GM23338 (cell line): ENCODE results near the gene CDH15. TPM values are rescaled to one million over a fixed set of nuclear protein-coding genes. Genes with fewer than 3 reads are reported as not detected.

ENCODE experiments used
- ATAC-seq: fragments of 200-7000 bp; cut with Tn5 transposase; 3 replicates; pipeline ENCODE4 v1.9.1; 2020
- DNase-seq: peaks from one replicate; pipeline ENCODE4 v3.0.0-alpha.2; 2015; ENCODE audit warnings: low spot score
- H2AFZ ChIP-seq: fragments of 200-600 bp; sonication (generic); 2 replicates; pipeline ENCODE4 v1.8.0; 2016; ENCODE audit warnings: antibody characterized with exemption, mild to moderate bottlenecking, moderate library complexity
- H3F3A ChIP-seq: fragments of 200-600 bp; sonication (generic); replicated peaks from 2 replicates; pipeline ENCODE4 v1.8.0; 2017; ENCODE audit warnings: antibody characterized with exemption, mixed run types, low read depth
- H3K27ac ChIP-seq: fragments of 200-600 bp; sonication (generic); 2 replicates; pipeline ENCODE4 v1.6.1; 2016; ENCODE audit warnings: low read depth
- H3K27me3 ChIP-seq: fragments of 200-600 bp; sonication (generic); 2 replicates; pipeline ENCODE4 v1.8.0; 2016; ENCODE audit warnings: mild to moderate bottlenecking, mixed run types, moderate library complexity; ENCODE audit not compliant: insufficient read depth
- H3K36me3 ChIP-seq: fragments of 200-600 bp; sonication (generic); 2 replicates; pipeline ENCODE4 v1.8.0; 2016; ENCODE audit warnings: mild to moderate bottlenecking; ENCODE audit not compliant: insufficient read depth
- H3K4me1 ChIP-seq: fragments of 200-600 bp; sonication (generic); 2 replicates; pipeline ENCODE4 v1.8.0; 2016; ENCODE audit warnings: mild to moderate bottlenecking, moderate library complexity; ENCODE audit not compliant: insufficient read depth
- H3K4me2 ChIP-seq: fragments of 200-600 bp; sonication (generic); 2 replicates; pipeline ENCODE4 v1.7.1; 2017; ENCODE audit warnings: mixed run types
- H3K4me3 ChIP-seq: fragments of 200-600 bp; sonication (generic); 2 replicates; pipeline ENCODE4 v1.6.1; 2016; ENCODE audit warnings: mixed run types
- H3K79me2 ChIP-seq: fragments of 200-600 bp; sonication (generic); replicated peaks from 2 replicates; pipeline ENCODE4 v1.8.0; 2017; ENCODE audit warnings: mild to moderate bottlenecking; ENCODE audit not compliant: insufficient read depth
- H3K9me2 ChIP-seq: fragments of 200-600 bp; sonication (generic); 2 replicates; pipeline ENCODE4 v1.8.0; 2017; ENCODE audit not compliant: insufficient read depth
- H4K20me1 ChIP-seq: fragments of 200-600 bp; sonication (generic); replicated peaks from 2 replicates; pipeline ENCODE4 v1.8.0; 2017; ENCODE audit warnings: mild to moderate bottlenecking; ENCODE audit not compliant: insufficient read depth
- H3K27ac Mint-ChIP-seq: 2 replicates; pipeline ENCODE4 v1.8.0; 2020; ENCODE audit warnings: inconsistent platforms, mild to moderate bottlenecking, moderate library complexity, mixed read lengths
- H3K27me3 Mint-ChIP-seq: 3 replicates; pipeline ENCODE4 v1.8.0; 2022; ENCODE audit warnings: low read depth, mild to moderate bottlenecking, moderate library complexity, mixed read lengths, inconsistent platforms; ENCODE audit not compliant: insufficient read depth, poor library complexity
- H3K36me3 Mint-ChIP-seq: 3 replicates; pipeline ENCODE4 v1.8.0; 2021; ENCODE audit warnings: low read depth, mild to moderate bottlenecking, inconsistent platforms, moderate library complexity, mixed read lengths
- H3K4me1 Mint-ChIP-seq: 3 replicates; pipeline ENCODE4 v1.8.0; 2020; ENCODE audit warnings: mild to moderate bottlenecking, inconsistent platforms, mixed read lengths
- H3K4me3 Mint-ChIP-seq: 3 replicates; pipeline ENCODE4 v1.8.0; 2021; ENCODE audit warnings: moderate library complexity, mild to moderate bottlenecking, inconsistent platforms, mixed read lengths
- H3K9me3 Mint-ChIP-seq: 3 replicates; pipeline ENCODE4 v1.8.0; 2020; ENCODE audit warnings: moderate library complexity, mild to moderate bottlenecking, inconsistent platforms, mixed read lengths
- CREB1 ChIP-seq: fragments of 250-450 bp; sonication (Bioruptor Pico); IDR thresholded peaks from 2 replicates; pipeline ENCODE4 v1.5.0; 2020; ENCODE audit warnings: low read depth, mild to moderate bottlenecking, moderate library complexity
- EZH2phosphoT487 ChIP-seq: fragments of 200-600 bp; sonication (generic); IDR thresholded peaks from one replicate; pipeline ENCODE4 v1.8.1; 2018; ENCODE audit warnings: antibody characterized with exemption; ENCODE audit not compliant: unreplicated experiment
- NANOG ChIP-seq: IDR thresholded peaks from 2 replicates; pipeline ENCODE4 v1.6.1; 2016; ENCODE audit warnings: antibody characterized with exemption, borderline replicate concordance
- STAT1 ChIP-seq: IDR thresholded peaks from one replicate; pipeline ENCODE4 v1.6.1; 2016; ENCODE audit warnings: antibody characterized with exemption; ENCODE audit not compliant: unreplicated experiment
- ZNF331 ChIP-seq: fragments of 250-450 bp; sonication (Bioruptor Pico); IDR thresholded peaks from 2 replicates; pipeline ENCODE4 v1.5.0; 2020; ENCODE audit warnings: low read depth, mild to moderate bottlenecking, moderate library complexity
- polyA plus RNA-seq: library from polyadenylated mRNA; unstranded; fragments of >200 nt; fragmentation: Nextera tagmentation; extraction: Ambion mirVana; gene quantifications from 2 replicates; pipeline ENCODE4 v1.2.1, GENCODE V29; 2016
- total RNA-seq: library from RNA; depleted of rRNA; stranded (reverse); fragments of >200 nt; shearing (Covaris generic); gene quantifications from 2 replicates; pipeline ENCODE4 v1.2.3, GENCODE V29; 2014
- TF ChIP-seq, protein P1 (sequence below): fragments of 250-450 bp; sonication (Bioruptor Pico); IDR thresholded peaks from 2 replicates; pipeline ENCODE4 v1.5.0; 2020; ENCODE audit warnings: mild to moderate bottlenecking, moderate library complexity
- TF ChIP-seq, protein P2 (sequence below), 2 experiments: fragments of 200-600 bp in 1 of 2; sonication (generic) in 1 of 2; conservative IDR thresholded peaks; 2 replicates each; pipeline versions ENCODE4 v1.5.1 to v1.6.1; 2016 to 2017; ENCODE audit warnings: antibody characterized with exemption in 2 of 2, low read depth in 2 of 2, mild to moderate bottlenecking in 2 of 2, moderate library complexity in 1 of 2
- TF ChIP-seq, protein P3 (sequence below): IDR thresholded peaks from one replicate; pipeline ENCODE4 v1.6.1; 2018; ENCODE audit warnings: antibody characterized with exemption; ENCODE audit not compliant: unreplicated experiment
- TF ChIP-seq, protein P4 (sequence below): IDR thresholded peaks from 2 replicates; pipeline ENCODE4 v1.6.1; 2016; ENCODE audit warnings: antibody characterized with exemption

CDH15 gene
- total and polyA plus RNA-seq, 2 experiments from 2014 or later: 0.61 to 1.0 TPM

DNA sequence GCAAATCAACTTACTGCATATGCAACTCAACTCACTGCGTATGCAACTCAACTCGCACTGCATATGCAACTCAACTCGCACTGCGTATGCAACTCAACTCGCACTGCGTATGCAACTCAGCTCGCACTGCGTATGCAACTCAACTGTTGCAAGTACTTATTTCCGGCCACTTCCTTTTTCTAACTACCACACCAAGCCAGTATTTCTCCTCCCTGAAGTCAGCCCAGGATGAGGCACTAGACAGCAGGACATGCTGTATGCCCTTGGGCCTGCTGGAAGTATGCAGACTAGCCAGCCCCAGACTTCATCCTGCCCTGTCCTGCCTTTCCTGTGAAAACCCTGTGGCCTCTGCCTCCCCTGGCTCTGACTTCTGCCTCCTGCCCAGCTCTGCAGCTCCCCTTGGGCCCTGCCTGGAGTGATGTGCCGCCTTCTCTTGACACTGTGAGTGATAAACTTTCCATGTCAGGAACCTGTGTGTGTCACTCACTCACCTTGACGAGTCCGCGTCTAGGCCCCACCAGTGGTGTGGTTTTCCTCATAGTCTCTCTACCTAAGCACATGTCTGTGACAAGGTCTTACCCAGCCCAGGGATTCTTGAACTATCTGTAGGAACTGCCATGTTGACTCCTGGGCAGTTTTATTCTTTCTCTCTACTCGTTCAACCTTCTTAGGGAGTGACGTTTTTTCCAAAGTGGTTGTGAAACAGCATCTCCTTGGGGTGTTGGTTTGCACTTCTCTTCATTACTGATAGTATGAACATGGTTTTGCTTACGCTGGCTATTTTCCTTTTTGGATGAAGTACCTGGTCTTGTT, 62.3 kb downstream of the CDH15 start:
- H3K36me3 ChIP-seq: peaks cover 7% of the 10 kb centered on the region; the same call in 1 of the 2 replicates
- Mint-ChIP-seq H3K27me3 (peaks cover 10% of the 10 kb centered on the region), H3K4me3 (no peak overlapping the region)

More for the DNA sequence above, 62.3 kb downstream of the CDH15 start:
- Histone ChIP-seq H3F3A (0 out of 2 replicates have a peak, but pooled peaks cover 4% of the 10 kb centered on the region), H3K27ac (no peak overlapping the region), H3K9me2 (no peaks in the 10 kb centered on the region), H3K27me3 (no peaks in the 10 kb centered on the region), H2AFZ (no peak overlapping the region), H3K4me2 (no peak overlapping the region), H4K20me1 (0 out of 2 replicates have a peak, but pooled peaks cover 2% of the 10 kb centered on the region), H3K4me1 (no peaks in the 10 kb centered on the region), H3K79me2 (no peaks in the 10 kb centered on the region), H3K4me3 (no peak overlapping the region)
- no peak overlapping the region for H3K27ac Mint-ChIP-seq
- TF ChIP-seq EZH2phosphoT487: no peak
- TF ChIP-seq CREB1: no peak
- TF ChIP-seq, protein P1, sequence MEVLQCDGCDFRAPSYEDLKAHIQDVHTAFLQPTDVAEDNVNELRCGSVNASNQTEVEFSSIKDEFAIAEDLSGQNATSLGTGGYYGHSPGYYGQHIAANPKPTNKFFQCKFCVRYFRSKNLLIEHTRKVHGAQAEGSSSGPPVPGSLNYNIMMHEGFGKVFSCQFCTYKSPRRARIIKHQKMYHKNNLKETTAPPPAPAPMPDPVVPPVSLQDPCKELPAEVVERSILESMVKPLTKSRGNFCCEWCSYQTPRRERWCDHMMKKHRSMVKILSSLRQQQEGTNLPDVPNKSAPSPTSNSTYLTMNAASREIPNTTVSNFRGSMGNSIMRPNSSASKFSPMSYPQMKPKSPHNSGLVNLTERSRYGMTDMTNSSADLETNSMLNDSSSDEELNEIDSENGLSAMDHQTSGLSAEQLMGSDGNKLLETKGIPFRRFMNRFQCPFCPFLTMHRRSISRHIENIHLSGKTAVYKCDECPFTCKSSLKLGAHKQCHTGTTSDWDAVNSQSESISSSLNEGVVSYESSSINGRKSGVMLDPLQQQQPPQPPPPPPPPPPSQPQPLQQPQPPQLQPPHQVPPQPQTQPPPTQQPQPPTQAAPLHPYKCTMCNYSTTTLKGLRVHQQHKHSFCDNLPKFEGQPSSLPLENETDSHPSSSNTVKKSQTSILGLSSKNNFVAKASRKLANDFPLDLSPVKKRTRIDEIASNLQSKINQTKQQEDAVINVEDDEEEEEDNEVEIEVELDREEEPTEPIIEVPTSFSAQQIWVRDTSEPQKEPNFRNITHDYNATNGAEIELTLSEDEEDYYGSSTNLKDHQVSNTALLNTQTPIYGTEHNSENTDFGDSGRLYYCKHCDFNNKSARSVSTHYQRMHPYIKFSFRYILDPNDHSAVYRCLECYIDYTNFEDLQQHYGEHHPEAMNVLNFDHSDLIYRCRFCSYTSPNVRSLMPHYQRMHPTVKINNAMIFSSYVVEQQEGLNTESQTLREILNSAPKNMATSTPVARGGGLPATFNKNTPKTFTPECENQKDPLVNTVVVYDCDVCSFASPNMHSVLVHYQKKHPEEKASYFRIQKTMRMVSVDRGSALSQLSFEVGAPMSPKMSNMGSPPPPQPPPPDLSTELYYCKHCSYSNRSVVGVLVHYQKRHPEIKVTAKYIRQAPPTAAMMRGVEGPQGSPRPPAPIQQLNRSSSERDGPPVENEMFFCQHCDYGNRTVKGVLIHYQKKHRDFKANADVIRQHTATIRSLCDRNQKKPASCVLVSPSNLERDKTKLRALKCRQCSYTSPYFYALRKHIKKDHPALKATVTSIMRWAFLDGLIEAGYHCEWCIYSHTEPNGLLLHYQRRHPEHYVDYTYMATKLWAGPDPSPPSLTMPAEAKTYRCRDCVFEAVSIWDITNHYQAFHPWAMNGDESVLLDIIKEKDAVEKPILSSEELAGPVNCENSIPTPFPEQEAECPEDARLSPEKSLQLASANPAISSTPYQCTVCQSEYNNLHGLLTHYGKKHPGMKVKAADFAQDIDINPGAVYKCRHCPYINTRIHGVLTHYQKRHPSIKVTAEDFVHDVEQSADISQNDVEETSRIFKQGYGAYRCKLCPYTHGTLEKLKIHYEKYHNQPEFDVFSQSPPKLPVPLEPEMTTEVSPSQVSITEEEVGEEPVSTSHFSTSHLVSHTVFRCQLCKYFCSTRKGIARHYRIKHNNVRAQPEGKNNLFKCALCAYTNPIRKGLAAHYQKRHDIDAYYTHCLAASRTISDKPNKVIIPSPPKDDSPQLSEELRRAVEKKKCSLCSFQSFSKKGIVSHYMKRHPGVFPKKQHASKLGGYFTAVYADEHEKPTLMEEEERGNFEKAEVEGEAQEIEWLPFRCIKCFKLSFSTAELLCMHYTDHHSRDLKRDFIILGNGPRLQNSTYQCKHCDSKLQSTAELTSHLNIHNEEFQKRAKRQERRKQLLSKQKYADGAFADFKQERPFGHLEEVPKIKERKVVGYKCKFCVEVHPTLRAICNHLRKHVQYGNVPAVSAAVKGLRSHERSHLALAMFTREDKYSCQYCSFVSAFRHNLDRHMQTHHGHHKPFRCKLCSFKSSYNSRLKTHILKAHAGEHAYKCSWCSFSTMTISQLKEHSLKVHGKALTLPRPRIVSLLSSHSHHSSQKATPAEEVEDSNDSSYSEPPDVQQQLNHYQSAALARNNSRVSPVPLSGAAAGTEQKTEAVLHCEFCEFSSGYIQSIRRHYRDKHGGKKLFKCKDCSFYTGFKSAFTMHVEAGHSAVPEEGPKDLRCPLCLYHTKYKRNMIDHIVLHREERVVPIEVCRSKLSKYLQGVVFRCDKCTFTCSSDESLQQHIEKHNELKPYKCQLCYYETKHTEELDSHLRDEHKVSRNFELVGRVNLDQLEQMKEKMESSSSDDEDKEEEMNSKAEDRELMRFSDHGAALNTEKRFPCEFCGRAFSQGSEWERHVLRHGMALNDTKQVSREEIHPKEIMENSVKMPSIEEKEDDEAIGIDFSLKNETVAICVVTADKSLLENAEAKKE (CRISPR knock-in tag): no peak
- TF ChIP-seq, protein P2, sequence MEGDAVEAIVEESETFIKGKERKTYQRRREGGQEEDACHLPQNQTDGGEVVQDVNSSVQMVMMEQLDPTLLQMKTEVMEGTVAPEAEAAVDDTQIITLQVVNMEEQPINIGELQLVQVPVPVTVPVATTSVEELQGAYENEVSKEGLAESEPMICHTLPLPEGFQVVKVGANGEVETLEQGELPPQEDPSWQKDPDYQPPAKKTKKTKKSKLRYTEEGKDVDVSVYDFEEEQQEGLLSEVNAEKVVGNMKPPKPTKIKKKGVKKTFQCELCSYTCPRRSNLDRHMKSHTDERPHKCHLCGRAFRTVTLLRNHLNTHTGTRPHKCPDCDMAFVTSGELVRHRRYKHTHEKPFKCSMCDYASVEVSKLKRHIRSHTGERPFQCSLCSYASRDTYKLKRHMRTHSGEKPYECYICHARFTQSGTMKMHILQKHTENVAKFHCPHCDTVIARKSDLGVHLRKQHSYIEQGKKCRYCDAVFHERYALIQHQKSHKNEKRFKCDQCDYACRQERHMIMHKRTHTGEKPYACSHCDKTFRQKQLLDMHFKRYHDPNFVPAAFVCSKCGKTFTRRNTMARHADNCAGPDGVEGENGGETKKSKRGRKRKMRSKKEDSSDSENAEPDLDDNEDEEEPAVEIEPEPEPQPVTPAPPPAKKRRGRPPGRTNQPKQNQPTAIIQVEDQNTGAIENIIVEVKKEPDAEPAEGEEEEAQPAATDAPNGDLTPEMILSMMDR (conservative IDR thresholded peaks at IDR 0.05; ENCODE audit: low read depth in 2 of 2): no peak
- TF ChIP-seq, protein P3, sequence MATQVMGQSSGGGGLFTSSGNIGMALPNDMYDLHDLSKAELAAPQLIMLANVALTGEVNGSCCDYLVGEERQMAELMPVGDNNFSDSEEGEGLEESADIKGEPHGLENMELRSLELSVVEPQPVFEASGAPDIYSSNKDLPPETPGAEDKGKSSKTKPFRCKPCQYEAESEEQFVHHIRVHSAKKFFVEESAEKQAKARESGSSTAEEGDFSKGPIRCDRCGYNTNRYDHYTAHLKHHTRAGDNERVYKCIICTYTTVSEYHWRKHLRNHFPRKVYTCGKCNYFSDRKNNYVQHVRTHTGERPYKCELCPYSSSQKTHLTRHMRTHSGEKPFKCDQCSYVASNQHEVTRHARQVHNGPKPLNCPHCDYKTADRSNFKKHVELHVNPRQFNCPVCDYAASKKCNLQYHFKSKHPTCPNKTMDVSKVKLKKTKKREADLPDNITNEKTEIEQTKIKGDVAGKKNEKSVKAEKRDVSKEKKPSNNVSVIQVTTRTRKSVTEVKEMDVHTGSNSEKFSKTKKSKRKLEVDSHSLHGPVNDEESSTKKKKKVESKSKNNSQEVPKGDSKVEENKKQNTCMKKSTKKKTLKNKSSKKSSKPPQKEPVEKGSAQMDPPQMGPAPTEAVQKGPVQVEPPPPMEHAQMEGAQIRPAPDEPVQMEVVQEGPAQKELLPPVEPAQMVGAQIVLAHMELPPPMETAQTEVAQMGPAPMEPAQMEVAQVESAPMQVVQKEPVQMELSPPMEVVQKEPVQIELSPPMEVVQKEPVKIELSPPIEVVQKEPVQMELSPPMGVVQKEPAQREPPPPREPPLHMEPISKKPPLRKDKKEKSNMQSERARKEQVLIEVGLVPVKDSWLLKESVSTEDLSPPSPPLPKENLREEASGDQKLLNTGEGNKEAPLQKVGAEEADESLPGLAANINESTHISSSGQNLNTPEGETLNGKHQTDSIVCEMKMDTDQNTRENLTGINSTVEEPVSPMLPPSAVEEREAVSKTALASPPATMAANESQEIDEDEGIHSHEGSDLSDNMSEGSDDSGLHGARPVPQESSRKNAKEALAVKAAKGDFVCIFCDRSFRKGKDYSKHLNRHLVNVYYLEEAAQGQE: no peak
- TF ChIP-seq, protein P4, sequence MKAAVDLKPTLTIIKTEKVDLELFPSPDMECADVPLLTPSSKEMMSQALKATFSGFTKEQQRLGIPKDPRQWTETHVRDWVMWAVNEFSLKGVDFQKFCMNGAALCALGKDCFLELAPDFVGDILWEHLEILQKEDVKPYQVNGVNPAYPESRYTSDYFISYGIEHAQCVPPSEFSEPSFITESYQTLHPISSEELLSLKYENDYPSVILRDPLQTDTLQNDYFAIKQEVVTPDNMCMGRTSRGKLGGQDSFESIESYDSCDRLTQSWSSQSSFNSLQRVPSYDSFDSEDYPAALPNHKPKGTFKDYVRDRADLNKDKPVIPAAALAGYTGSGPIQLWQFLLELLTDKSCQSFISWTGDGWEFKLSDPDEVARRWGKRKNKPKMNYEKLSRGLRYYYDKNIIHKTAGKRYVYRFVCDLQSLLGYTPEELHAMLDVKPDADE: no peak
- no peak for TF ChIP-seq ZNF331 (CRISPR knock-in tag)
- TF ChIP-seq STAT1: no peak
- no peak for TF ChIP-seq NANOG
- H3K36me3 Mint-ChIP-seq: peaks cover 68% of the 10 kb centered on the region
- no peaks in the 10 kb centered on the region for H3K4me1 Mint-ChIP-seq
- H3K9me3 Mint-ChIP-seq: peaks cover 48% of the 10 kb centered on the region
- ATAC-seq (no peak), DNase-seq (no peak)
